GDM1 (cell line): ENCODE results near the gene MIA3.
"Not testable (repeated sequence)": the region's sequence is repeated elsewhere in the genome, so short reads cannot be mapped to it uniquely, and the experiment has no call there.

Source experiments
- DNase-seq: peaks from one replicate; lab custom pipeline; 2025; lab: John Stamatoyannopoulos, UW

Gene MIA3

GRCh38 chr1:222622765-222623164 is 4.9 kb downstream of the MIA3 start:
- DNase-seq, result no peak

- no peak for DNase-seq
Observed at GRCh38 chr1:222623458-222623857, 5.6 kb downstream of the MIA3 start.

GRCh38 chr1:222624214-222624613 is 6.3 kb downstream of the MIA3 start:
- DNase-seq, result no peak

- no peak for DNase-seq
Observed at GRCh38 chr1:222627232-222627631, 9.3 kb downstream of the MIA3 start.

- DNase-seq, result no peak
Observed at GRCh38 chr1:222629921-222630535, 12.1 kb downstream of the MIA3 start.

- DNase-seq, result no peak
Observed at GRCh38 chr1:222631611-222632208, 13.8 kb downstream of the MIA3 start.

GRCh38 chr1:222632749-222633148 is 14.9 kb downstream of the MIA3 start:
- DNase-seq, result no peak

GRCh38 chr1:222634180-222635013 is 16.5 kb downstream of the MIA3 start:
- peak; percentile 64 for DNase-seq

GRCh38 chr1:222641269-222641948 is 23.5 kb downstream of the MIA3 start:
- no peak for DNase-seq

GRCh38 chr1:222642468-222642867 is 24.6 kb downstream of the MIA3 start:
- DNase-seq, result no peak

GRCh38 chr1:222643606-222643937 is 25.7 kb downstream of the MIA3 start:
- peak; percentile 59 for DNase-seq

GRCh38 chr1:222643938-222644635 is 26.2 kb downstream of the MIA3 start:
- peak; percentile 97 for DNase-seq

- DNase-seq, result no peak
Observed at GRCh38 chr1:222644636-222644980, 26.7 kb downstream of the MIA3 start.

GRCh38 chr1:222652676-222653075 is 34.8 kb downstream of the MIA3 start:
- no peak for DNase-seq

- no peak for DNase-seq
Observed at GRCh38 chr1:222653178-222653827, 35.4 kb downstream of the MIA3 start.

GRCh38 chr1:222654849-222655248 is 37.0 kb downstream of the MIA3 start:
- peak; percentile 45 for DNase-seq

- DNase-seq, result no peak
Observed at GRCh38 chr1:222656391-222657155, 38.7 kb downstream of the MIA3 start.

- DNase-seq, result no peak
Observed at GRCh38 chr1:222657899-222658298, 40.0 kb downstream of the MIA3 start.

GRCh38 chr1:222663431-222663934 is 45.6 kb downstream of the MIA3 start:
- no peak for DNase-seq

GRCh38 chr1:222665964-222666363 is 48.1 kb downstream of the MIA3 start:
- DNase-seq, result no peak

- not testable (repeated sequence) for DNase-seq
Observed at GRCh38 chr1:222668184-222668583, 50.3 kb downstream of the MIA3 start.
